CD4-positive, alpha-beta T cell treated with Interleukin-12 subunit alpha and Interleukin-12 subunit beta, for 1 hour (primary cell): ENCODE measurements around the gene RAD51D.

Source experiments
- DNase-seq: peaks from one replicate; pipeline ENCODE4 v3.0.0-alpha.2; 2020

Gene RAD51D

GRCh38 chr17:35089586-35090296 is 29.9 kb downstream of the RAD51D start:
- no peak for DNase-seq

DNA sequence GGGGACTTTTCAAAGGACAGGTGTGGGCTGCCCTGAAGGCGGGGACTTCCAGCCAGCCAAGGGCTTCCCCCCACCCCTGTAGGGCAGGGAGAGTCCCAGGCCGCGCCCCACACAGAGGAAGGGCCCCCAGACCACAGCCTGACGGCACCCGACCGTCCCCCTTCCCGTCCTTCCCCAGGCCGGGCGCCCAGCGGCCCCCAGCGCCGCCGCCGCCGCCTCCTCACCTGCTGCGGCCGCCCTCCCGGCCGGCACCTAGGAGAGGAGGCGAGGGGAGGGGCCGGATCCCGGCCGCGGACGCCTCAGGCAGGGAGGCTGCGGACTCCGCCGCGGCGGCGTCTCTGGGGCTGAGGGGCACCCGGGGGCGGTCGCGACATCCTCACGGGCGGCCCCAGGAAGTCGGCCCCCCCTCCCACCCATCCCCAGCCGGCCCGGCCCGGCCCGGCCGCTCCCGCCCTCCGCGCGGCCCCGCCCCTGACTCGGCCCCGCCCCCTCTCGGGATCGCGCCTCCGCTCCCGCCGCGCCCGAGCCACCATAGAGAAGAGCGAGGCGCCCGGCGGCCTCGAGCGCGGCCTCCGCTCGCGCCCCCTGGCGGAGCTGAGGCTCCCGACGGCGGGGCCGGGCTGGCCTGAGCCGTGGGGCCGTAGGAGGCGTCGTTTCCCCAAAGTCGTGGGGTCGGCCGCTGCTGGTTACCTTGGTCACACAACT is 30.6 kb downstream of the RAD51D start:
- peak; percentile 93 for DNase-seq

DNA sequence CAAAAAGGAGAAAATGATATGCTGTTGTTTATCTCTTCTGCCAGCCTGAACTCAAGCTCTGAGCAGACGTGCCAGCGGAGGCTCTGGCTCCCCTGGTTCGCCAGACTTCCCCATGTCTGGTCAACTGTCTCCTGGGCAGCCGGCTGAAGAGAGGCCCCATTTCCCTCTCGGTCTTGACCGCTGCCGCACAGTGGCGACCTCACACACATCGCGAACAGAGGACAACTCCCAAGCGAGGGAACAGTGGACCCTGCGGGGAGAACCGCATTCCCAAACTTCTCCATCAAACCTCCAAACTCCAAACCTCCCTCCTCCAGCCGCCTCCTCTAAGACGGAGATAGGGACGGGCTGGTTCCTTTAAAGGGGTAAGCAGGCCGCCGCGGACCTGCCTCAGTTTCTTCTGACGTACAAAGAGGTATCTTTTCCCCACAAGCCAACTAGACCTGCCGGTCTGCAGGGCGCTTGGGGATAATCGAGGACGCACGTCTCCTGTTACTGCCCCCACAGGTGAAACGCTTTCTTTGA is 31.2 kb downstream of the RAD51D start:
- no peak for DNase-seq

DNA sequence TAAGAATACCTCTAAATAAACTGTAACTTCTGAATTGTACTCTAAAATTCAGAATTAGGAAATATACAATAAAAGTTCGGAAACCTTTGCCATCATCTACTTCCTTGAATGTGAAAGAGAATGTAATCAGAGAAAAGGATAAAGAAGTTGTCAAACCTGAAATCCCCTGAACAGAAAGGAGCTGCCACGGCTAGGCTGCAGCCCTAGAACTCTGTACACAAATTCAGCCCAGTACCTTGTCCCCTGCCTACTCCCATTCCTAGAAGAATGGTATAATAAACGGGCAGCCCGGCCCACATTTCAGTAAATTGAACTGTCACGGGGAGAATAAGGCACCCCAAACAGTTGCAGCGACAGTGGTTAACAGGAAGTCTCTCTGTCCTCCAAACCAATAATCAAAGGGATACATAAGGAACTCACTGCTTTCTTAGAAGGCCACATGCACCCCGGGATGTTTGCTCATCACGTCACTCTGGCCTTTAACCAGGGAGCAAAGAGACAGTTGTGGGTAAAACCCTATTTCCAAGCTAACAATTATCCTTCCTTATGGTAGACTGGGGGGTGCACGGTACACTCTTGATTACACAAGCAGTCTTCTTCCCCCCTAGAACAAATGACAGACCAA is 31.8 kb downstream of the RAD51D start:
- DNase-seq, result peak; percentile 43

- no peak for DNase-seq
Observed at GRCh38 chr17:35086931-35087573, 32.6 kb downstream of the RAD51D start.

DNA sequence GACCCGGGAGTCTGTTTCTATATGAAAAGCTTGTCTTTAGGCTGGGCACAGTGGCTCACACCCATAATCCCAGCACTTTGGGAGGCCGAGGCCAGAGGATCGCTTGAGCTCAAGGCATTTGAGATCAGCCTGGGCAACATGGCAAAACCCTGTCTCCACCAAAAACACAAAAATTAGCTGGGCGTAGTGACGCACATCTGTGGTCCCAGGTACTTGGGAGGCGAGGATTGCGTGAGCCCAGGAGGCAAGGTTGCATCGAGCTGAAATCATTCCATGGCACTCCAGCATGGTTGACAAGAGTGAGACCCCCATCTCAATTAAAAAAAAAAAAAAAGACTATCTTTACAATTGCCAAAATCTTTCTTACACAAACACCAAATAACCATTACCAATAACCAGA is 33.5 kb downstream of the RAD51D start:
- no peak for DNase-seq

DNA sequence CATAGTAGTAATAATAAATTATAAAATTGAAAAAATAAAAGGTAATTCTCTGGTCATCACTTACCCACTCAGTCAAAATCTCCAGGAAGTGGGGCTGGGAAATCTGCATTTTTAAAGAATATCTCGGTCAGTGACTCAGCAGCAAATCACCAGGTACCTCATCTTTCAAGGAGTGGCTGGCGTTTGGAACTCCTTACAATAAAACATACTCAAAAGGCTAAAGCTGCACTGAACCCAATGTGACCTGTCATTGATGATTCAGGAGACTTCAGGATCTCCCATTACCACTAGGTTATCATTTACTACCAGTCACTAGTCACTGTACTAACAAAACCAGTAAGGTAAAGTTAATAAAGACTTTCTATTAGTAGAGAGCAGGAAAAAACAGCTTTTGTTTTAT is 34.7 kb downstream of the RAD51D start:
- DNase-seq, result no peak

- DNase-seq, result no peak
Observed at GRCh38 chr17:35083071-35083470, 36.6 kb downstream of the RAD51D start.

GRCh38 chr17:35082073-35082657 is 37.5 kb downstream of the RAD51D start:
- DNase-seq, result peak; percentile 29

DNA sequence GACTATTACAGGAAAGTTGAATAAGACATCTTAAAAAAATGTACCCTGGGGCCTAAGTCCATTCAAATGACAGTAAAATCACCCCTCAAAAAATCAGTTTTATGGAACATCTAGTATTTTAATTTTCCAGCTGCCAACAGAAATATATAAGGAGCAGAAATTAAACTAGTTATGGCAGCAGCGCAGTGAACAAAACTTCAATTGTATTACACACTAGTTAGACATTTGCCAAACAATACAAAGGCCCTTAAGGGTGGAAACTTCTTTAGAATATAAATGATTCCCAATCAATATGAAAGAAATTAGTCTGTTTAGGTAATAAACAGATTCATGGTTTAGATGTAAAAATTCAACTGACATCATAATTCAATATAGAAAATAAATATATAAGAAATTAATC is 38.0 kb downstream of the RAD51D start:
- DNase-seq, result no peak

DNA sequence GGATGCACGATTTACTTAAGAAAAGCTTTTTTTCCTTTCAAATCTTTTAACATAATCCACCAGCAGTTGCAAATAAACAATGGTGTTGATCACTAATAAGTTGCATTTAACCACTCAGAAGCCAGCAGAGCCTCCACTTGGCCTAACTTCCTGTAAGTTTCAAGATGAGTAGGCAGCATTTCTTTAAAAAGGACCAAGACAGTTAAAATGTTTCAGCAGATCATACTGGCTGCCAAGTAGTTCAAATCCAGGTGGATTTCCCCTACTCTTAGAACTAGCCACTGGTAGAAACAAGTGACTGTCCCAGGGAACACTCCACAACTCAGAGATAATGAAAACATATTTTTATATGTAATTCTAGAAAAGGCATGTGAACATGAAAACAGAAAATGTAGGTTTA is 39.1 kb downstream of the RAD51D start:
- DNase-seq, result no peak

DNA sequence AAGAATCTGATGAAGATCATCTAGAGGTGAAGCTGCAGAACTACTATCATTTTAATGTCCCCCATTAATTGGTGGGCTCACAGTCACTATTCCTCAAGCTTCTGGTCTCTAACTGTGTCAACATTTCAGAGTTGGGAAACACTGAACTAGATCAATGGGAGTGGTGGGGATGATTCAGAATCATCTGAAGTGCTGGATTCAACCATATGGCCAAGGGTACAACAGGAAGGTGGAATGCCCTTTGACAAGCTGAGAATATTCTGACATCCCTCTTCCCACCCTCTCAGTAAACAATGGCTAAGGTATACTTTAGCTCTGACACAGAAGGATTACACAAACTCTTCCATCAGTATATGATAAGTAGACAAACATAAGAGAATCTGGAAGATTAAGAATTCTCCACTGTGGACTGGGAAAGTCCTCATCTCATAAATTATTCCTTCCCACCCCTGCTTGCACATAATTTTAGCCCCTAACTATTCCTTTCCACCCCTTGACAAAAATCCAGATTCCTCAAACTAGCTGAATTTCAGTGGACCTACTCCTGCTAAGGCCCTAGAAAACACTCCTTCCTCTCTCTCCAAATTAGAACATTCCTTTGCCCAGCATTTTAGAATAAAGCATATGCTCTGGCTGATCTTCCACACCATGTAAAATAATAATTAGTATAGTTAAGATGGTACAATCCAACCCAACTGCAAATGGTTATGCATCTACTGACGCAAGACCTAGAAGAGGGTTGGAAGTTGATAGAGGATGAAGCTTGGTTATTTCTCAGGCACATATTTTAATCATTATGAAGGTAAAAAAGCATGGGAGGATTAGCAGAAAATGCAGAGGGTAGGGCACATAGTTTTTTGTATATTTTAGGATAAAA is 39.9 kb downstream of the RAD51D start:
- no peak for DNase-seq

DNA sequence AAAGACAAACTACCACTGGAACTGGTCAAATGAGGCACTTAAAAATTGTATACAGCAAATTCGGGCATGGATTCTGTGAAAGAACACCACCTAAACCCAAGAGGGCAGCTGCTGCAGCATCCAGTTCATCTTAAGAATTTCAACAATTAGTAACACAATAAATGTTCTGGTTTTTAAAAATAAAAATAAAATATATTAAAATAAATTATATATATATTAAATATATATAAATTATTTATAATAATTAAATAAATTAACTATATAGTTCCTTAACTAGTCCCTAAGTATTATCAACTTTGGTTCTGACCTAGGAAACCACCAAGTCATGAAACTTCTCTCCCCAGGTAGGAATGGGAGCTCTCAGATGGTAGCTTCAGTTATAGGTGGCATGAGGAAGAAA is 42.8 kb downstream of the RAD51D start:
- no peak for DNase-seq

DNA sequence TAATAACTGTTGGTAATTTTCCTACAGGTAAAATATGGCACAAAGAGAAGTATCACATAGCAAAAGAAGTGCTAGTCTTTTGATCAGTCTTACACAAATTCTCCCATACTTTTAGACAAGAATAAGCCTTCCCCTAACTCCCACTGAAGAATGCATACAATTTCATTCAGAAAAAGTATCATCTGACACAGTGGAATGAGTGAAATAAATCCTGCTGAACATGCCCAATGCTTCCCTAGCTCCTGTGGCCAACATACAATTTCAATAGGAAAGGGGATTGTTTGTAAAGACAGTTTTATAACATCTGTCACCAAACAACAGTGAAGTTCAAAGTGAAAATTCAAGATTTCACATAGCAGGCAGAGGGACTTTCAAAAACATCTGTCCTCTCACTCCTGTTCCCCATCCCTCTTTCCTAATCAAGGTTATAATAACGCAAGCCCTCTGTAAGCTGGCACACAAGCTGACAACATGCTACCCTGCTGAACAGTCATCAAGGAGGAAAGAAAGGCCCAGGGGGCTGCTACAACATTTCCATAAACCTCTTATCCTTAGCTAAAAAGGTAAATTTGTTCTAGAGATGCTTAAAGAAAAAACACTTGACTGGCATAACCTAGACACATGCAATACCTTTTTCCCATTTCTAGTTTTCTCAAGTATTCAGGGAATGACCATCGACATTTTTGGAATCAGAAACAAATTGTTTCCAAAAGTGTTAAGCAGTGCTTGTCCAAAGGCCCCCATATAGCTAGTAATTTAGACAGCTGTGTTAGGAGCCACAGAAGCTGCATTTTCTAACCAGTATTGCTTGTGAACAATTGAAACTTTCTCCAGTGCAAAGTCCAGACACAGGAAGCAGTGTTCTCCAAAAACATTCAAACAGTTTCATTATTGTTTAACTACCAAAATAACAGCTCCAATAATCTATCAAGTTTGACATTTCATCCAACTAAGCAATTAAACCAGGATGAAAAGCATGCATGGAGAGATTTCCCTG is 44.7 kb downstream of the RAD51D start:
- DNase-seq, result no peak

DNA sequence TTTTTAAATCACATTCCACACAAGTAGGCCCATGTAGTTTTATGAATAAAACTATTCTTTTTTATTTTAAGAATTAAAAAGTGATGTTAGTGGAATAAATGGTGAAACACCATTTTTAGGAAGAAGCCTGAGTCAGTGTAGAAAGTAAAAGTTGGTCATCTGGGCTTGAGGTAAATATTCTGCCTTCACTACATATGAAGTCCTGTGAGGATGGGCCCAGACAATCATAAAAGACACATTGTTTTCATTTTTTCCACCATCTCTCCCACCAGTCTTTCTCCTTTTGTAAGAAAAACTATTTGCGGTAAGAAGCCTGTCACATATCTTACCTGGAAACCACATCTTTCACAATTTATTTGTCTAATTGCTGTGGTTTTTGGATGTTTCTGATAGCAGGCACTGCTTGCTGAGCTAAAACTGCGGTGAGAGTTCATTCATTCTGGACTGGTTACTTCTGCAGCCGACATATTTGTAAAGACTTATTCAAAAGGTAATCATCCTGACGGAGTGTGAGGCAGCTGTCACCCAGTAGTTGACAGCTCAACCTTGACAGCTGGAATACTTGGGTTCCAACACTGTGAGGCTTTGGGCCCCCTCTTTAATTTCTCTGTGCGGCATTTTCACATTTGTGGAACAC is 45.6 kb downstream of the RAD51D start:
- DNase-seq, result peak; percentile 40

DNA sequence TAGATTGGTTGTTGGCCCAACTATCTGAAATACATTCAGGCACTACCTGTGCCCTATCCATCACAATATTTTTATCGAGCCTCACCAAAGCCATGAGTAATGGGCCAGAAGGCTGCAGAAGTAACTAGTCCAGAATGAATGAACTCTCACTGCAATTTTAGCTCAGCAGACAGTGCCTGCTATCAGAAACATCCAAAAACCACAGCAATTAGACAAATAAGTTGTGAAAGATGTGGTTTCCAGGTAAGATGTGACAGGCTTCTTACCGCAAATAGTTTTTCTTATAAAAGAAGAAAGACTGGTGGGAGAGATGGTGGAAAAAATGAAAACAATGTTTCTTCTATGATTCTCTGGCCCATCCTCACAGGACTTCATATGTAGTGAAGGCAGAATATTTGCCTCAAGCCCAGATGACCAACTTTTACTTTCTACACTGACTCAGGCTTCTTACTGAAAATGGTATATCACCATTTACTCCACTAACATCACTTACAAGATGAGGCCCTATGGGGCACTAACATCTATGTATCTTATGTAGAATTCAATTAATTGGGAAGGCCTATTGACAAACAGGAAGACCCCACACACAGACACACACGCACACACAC is 46.4 kb downstream of the RAD51D start:
- peak; percentile 44 for DNase-seq

DNA sequence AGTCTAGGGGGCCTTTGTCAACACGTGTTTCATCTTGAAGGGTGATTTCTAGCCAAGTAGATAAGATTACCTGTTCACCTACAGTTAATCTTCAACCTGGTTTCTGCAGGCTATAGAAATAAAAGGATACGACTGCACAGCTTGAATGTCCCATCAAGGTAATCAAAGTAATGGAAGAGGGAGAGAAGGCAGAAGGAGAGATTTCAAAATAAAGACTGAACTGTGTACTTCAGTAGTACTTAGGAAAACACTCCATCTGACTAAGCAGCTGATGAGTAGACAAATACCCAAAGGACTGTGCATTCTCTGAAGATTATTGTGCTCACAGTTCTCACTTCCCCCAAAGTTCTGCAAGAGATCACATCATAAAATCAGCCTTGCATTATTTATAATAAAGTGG is 50.3 kb downstream of the RAD51D start:
- no peak for DNase-seq

- DNase-seq, result no peak
Observed at GRCh38 chr17:35068249-35068648, 51.4 kb downstream of the RAD51D start.

DNA sequence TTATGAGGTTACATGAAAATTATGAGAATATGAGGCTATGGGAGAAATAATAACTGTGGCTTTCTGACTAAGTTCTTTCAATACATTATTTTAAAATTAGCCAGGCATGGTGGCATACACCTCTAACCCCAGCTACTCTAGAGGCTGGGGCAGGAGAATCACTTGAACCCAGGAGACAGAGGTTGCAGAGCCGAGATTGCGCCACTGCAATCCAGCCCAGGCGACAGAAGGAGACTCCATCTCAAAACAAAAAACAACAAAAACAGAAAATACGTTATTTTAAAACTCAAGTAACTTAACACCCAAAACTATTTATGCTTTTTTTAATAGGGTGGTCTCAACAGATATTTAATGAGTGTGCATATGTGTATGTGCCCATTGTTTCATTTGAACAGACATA is 53.8 kb downstream of the RAD51D start:
- no peak for DNase-seq
